HepG2 (cell line): ENCODE results near the gene AMZ2. TPM values are rescaled to one million over a fixed set of nuclear protein-coding genes. Genes with fewer than 3 reads are reported as not detected.

Experiments
- ATF7-NPFF ChIP-seq: sonication (generic); formaldehyde crosslinking; IDR thresholded peaks from 2 replicates; pipeline ENCODE4 v1.8.1; 2023; ENCODE audit warnings: mild to moderate bottlenecking, low read depth, missing genetic modification reagents, moderate library complexity
- HNRNPH1 ChIP-seq: fragments of 200-400 bp; formaldehyde crosslinking; optimal IDR thresholded peaks from 2 replicates; pipeline ENCODE3; 2017; ENCODE audit warnings: mild to moderate bottlenecking, low read depth, low read length
- JUND ChIP-seq: sonication (generic); formaldehyde crosslinking; IDR thresholded peaks from 2 replicates; pipeline ENCODE4 v1.8.0; 2022; ENCODE audit warnings: mild to moderate bottlenecking, missing genetic modification reagents
- KDM4B ChIP-seq: sonication (generic); formaldehyde crosslinking; IDR thresholded peaks from 2 replicates; pipeline ENCODE4 v1.4.0; 2020; ENCODE audit warnings: missing genetic modification reagents
- NR0B2 ChIP-seq: sonication (generic); formaldehyde crosslinking; IDR thresholded peaks from 2 replicates; pipeline ENCODE4 v1.4.0; 2020; ENCODE audit warnings: mild to moderate bottlenecking, missing genetic modification reagents
- NR3C1 ChIP-seq: sonication (generic); formaldehyde crosslinking; IDR thresholded peaks from 2 replicates; pipeline ENCODE4 v1.4.0; 2020; ENCODE audit warnings: missing genetic modification reagents
- POGZ ChIP-seq: sonication (generic); formaldehyde crosslinking; IDR thresholded peaks from 2 replicates; pipeline ENCODE4 v1.4.0; 2020; ENCODE audit warnings: mild to moderate bottlenecking, missing genetic modification reagents
- RARA ChIP-seq: IDR thresholded peaks from 2 replicates; pipeline ENCODE4 v1.6.1; 2016; ENCODE audit warnings: missing genetic modification reagents, missing compliant biosample characterization
- TCF7 ChIP-seq: sonication (generic); IDR thresholded peaks from 2 replicates; pipeline ENCODE4 v1.6.1; 2016; ENCODE audit warnings: antibody characterized with exemption, low read depth
- XRCC5 ChIP-seq: fragments of 200-400 bp; formaldehyde crosslinking; optimal IDR thresholded peaks from 2 replicates; pipeline ENCODE3; 2017; ENCODE audit warnings: mild to moderate bottlenecking, low read length
- ZFY ChIP-seq: sonication (generic); formaldehyde crosslinking; IDR thresholded peaks from 2 replicates; pipeline ENCODE4 v1.4.0; 2020; ENCODE audit warnings: missing genetic modification reagents
- ZNF276 ChIP-seq: sonication (generic); formaldehyde crosslinking; IDR thresholded peaks from 2 replicates; pipeline ENCODE4 v1.4.0; 2020; ENCODE audit warnings: mild to moderate bottlenecking, low read depth, missing genetic modification reagents
- ZNF326 ChIP-seq: sonication (generic); formaldehyde crosslinking; IDR thresholded peaks from 2 replicates; pipeline ENCODE4 v1.4.0; 2020; ENCODE audit warnings: missing genetic modification reagents, borderline replicate concordance
- ZNF430 ChIP-seq: sonication (generic); formaldehyde crosslinking; IDR thresholded peaks from 2 replicates; pipeline ENCODE4 v1.9.0; 2021; ENCODE audit warnings: mild to moderate bottlenecking, missing genetic modification reagents
- ZNF552 ChIP-seq: sonication (generic); formaldehyde crosslinking; IDR thresholded peaks from 2 replicates; pipeline ENCODE4 v1.9.0; 2022; ENCODE audit warnings: missing genetic modification reagents, mild to moderate bottlenecking, borderline replicate concordance
- ZNF609 ChIP-seq: sonication (generic); formaldehyde crosslinking; IDR thresholded peaks from 2 replicates; pipeline ENCODE4 v1.4.0; 2020; ENCODE audit warnings: mild to moderate bottlenecking, missing genetic modification reagents, borderline replicate concordance
- ZNF614 ChIP-seq: IDR thresholded peaks from 2 replicates; pipeline ENCODE4 v1.6.1; 2018; ENCODE audit warnings: missing biosample characterization, missing genetic modification reagents, inconsistent platforms, borderline replicate concordance
- ZNF839 ChIP-seq: sonication (generic); formaldehyde crosslinking; IDR thresholded peaks from 2 replicates; pipeline ENCODE4 v1.4.0; 2020; ENCODE audit warnings: missing genetic modification reagents, mild to moderate bottlenecking, borderline replicate concordance
- ZUFSP ChIP-seq: sonication (generic); formaldehyde crosslinking; IDR thresholded peaks from 2 replicates; pipeline ENCODE4 v1.9.0; 2021; ENCODE audit warnings: missing genetic modification reagents, mild to moderate bottlenecking, borderline replicate concordance
- polyA plus RNA-seq, 8 experiments: library from polyadenylated mRNA; depleted of rRNA in 3 of 8; stranded (reverse) in 7 of 8; unstranded in 1 of 8; fragments of >200 nt; fragmentation: Illumina TruSeq in 4 of 8; extraction: Trizol in 4 of 8; gene quantifications; 2 replicates each; pipeline versions ENCODE4 v1.2.1 to v1.2.3, GENCODE V29; 2011 to 2016; ENCODE audit warnings: low read depth in 4 of 8, missing spikeins in 1 of 8, mixed read lengths in 1 of 8; ENCODE audit not compliant: insufficient read depth in 1 of 8
- total RNA-seq, 5 experiments: library from RNA; depleted of rRNA; stranded (reverse); fragments of >200 nt; fragmentation: Illumina TruSeq; extraction: Trizol; gene quantifications; 2 replicates each; pipeline ENCODE4 v1.2.3, GENCODE V29; 2016; ENCODE audit warnings: low read depth in 1 of 5

The AMZ2 gene
- total and polyA plus RNA-seq, 2 of the 13 experiments (the other 11 are each of a cell fraction or from before 2014, with no cell fraction given): 86.9 to 90.2 TPM

- TF ChIP-seq RARA (peak; percentile 35), ZNF326 (no peak), ZFY (CRISPR knock-in tag) (peak; percentile 98), TCF7 (no peak), JUND (CRISPR knock-in tag) (no peak), ZNF839 (CRISPR knock-in tag) (peak; percentile 97; the same call in 1 of the 2 replicates), ZNF430 (CRISPR knock-in tag) (peak; percentile 63; the same call in 1 of the 2 replicates), NR0B2 (CRISPR knock-in tag) (0 out of 2 replicates have a peak, but pooled peaks have one; percentile 9), KDM4B (CRISPR knock-in tag) (peak; percentile 34; the same call in 1 of the 2 replicates), ATF7-NPFF (peak; percentile 81), ZNF614 (CRISPR knock-in tag) (peak; percentile 72), ZNF552 (CRISPR knock-in tag) (peak; percentile 88), XRCC5 (peak; percentile 90), HNRNPH1 (peak; percentile 78), ZNF609 (CRISPR knock-in tag) (no peak), POGZ (peak; percentile 36), ZUFSP (CRISPR knock-in tag) (no peak), ZNF276 (CRISPR knock-in tag) (peak; percentile 21; the same call in 1 of the 2 replicates), NR3C1 (no peak)
Observed at GRCh38 chr17:68247445-68248198, at the start of gene AMZ2 (continued).
